GM19043 (cell line): Measurements from ENCODE around the gene STRN.
"Not testable (repeated sequence)": the region's sequence is repeated elsewhere in the genome, so short reads cannot be mapped to it uniquely, and the experiment has no call there.

Experiments used
- ATAC-seq: cut with Tn5 transposase; IDR thresholded peaks from one replicate; pipeline ENCODE4 v1.9.1; 2021; ENCODE audit warnings: low read depth; ENCODE audit not compliant: unreplicated experiment

The STRN gene

DNA sequence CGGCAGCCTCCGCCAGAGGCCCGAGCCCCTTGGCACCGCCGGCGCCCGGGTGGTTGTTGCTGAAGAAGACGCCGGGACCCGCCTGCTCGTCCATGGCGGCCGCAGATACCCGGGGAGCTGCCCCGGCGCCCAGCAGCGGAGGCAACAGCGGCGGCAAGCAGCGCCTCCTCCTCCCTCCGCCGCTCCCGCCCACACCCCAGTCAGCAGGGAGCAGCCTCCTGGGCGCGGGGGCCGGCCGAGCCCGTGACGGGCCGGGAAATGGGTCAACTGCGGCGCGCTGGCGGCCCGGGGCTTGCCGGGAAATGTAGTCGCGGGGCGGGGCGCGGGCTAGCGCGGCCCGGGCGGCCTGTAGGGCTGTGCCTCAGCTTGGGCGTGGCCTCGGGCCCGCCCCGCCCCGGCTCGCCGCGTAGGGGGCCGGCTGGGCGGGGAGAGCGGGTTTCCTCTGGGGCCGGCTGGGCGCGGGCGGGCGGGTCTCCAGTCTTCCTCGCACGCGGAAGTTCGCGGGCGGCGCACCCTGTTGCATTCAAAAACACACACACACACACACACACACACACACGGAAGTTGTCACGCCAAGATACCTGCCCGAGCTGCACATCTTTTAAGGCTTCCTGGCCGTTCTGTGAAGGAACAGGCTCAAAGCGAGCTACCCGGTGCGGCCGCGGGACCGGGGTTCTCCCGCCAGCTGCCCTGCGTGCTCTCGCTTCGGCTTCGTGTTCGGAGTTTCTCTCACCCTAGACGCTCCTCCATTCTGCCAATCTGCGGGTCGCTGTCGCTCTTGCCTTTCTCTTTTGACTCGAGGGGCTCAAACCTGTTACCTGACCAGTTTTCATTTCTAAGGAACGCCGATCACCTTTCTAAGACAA, at the start of gene STRN:
TSS of gene STRN (minus strand) at position 167 of the 866 bp plus-strand sequence. CDS start at position 94, 73 bp downstream.
- ATAC-seq: peak; percentile 97

GRCh38 chr2:37013315-37013641, 46.9 kb upstream of the STRN start:
- ATAC-seq: peak; percentile 6

DNA sequence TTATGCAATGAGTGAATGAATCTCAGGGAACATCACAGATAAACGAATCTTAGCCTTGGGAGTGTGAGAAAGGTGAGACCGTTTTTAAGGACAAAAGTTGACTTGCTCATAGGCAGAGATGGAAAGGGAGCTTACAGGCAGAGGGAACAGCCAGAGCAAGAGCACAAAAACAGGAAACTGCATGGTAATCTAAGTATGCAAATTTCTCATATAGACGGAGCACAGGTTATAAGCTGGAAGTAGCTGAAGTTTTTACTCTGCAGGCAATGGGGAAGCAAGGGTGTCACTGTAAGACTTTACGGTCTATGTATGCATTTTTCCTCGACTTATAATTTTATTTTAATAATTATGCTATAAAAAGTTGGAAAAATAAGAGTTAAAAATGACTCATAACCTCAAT, 44.8 kb upstream of the STRN start:
- ATAC-seq: peak; percentile 45

DNA sequence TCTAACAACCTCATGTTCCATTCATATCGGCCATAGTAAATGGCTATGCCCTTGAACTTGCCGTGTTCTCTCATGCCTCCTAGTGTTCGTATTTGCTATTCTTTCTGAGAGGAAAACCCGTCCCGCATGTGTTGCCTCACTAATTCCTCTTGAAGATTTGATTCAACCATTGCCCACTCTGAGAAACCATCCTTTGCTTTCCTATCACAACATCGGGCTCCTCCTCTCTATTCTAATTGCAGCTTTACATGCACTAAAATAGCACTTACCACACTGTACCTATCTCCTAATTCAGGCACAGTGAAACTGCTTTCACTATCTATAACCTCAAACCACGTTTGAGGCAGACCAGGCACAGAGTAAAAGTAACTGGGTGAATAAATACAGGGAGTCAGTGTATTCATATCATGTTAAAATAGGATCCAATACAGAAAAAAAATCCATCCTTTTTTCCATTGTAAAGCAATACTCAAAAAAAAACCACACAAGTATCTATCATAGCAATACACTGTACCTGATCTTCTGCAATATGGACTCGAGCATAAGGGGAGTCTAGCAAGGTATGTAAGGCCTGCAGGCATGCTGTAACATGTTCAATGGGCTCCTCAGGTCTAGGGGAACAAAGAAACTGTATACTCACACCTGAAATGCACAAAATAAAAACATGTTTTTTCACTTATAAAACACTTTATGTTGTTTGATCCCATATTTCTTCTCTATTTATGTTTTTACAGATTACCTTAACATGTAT, 39.0 kb upstream of the STRN start:
- peak; percentile 99 for ATAC-seq

GRCh38 chr2:37000988-37001556, 34.7 kb upstream of the STRN start:
- no peak for ATAC-seq

DNA sequence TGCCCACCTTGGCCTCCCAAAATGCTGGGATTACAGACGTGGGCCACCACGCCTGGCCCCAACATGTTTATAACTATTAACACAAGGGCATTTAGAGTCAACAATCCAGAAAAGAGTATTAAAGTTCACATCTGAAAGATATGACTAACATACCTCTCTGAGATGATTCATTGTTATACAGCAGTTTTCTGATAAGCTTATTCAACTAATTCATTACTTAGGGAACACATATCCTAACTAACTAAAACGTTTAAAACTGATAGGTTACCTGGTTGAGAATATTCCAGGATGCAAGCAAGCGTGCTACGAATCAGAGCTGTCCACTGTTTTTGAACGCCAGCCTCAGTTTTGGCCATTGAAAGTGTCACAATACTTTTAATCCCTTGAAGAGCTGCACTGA, 34.0 kb upstream of the STRN start:
- ATAC-seq: no peak

DNA sequence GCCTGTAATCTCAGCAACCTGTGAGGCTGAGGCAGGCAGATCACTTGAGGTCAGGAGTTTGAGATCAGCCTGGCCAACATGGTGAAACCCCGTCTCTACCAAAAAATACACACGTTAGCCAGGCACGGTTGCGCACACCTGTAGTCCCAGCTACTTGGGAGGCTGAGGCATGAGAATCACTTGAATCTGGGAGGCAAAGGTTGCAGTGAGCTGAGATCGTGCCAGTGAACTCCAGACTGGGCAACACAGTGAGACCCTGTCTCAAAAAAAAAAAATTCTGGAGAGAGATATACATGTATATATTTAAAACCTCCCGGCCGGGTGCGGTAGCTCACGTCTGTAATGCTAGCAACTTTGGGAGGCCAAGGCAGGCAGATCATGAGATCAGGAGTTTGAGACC, 33.1 kb upstream of the STRN start:
- ATAC-seq: not testable (repeated sequence)

GRCh38 chr2:36993841-36994620, 27.7 kb upstream of the STRN start:
- no peak for ATAC-seq

- no peak for ATAC-seq
These were observed 21.7 kb upstream of the STRN start for GRCh38 chr2:36988008-36988407.

DNA sequence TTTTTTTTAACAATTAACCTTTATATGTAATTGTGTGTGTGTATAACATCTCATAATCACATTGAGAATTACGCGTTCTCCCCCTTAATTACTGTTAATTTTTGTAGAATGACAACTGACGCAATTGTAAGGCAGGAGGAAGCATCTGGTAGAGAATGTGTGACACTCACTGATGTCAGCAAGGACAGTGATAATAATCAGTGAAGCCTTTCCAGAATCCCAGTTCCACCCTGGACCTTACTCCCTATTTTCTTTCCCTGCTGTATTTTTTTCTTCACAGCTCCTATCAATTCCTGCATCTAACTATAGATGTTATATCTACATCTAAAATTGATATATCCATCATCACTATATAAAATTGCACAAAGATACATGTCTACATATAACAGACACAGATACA, 16.1 kb upstream of the STRN start:
- ATAC-seq: no peak

DNA sequence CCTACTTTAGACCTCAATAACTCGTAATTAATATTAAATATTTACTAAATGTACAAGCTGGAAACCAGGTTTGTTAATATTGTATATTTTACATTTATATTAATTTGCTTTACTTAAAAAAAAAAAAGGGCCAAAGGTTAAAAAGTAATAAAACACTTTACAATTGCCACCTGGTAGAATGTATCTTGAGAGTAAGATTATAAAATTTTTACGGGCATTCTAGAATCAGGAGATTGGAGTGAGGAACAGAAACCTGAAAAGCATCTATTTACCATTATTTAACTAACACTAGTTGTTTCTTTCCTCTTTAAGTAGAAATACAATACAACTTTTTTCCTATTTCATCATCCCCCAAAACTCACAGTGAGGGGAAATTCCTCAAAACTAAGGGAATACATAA, 15.6 kb upstream of the STRN start:
- ATAC-seq: no peak

- not testable (repeated sequence) for ATAC-seq
These were observed 12.7 kb upstream of the STRN start for GRCh38 chr2:36979007-36979406.

- no peak for ATAC-seq
These were observed 9.7 kb upstream of the STRN start for GRCh38 chr2:36976065-36976464.

DNA sequence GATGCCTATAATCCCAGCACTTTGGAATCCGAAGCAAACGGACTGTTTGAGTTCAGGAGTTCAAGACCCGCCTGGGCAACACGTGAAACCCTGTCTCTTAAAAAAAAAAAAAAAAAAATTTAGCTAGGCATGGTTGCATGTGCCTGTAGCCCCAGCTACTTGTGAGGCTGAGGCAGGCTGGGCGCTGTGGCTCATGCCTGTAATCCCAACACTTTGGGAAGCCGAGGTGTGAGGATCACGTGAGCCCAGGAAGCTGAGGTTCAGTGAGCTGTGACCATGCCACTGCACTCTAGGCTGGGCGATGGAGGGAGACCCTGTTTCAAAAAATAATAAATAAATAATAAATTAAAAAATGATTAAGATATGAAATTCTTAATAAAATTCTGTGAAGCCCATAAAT, 9.0 kb upstream of the STRN start:
- ATAC-seq: no peak

DNA sequence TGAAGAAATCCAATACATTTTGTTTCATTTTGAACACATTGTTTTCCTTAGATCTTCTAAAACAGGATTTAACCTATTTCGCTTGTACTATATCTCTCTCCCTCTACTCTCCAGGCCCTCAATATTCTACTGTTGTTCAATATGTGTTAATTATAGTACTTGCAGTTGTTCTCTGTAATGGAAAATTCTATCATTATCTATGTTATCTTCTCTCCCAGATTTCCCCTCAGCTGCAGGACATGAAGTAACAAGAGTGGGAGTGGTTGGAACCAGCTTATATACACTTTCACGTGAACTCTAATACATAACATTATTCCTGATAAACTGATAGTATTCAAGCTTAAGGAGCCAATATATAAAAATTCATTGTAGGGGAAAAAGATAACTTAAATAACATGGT, 7.0 kb upstream of the STRN start:
- ATAC-seq: no peak

GRCh38 chr2:36971990-36972389, 5.7 kb upstream of the STRN start:
- no peak for ATAC-seq

- ATAC-seq: no peak
These were observed 1.0 kb upstream of the STRN start for GRCh38 chr2:36967236-36967876.

- peak; percentile 14 for ATAC-seq
These were observed 476 bp downstream of the STRN start for GRCh38 chr2:36965751-36966369.

DNA sequence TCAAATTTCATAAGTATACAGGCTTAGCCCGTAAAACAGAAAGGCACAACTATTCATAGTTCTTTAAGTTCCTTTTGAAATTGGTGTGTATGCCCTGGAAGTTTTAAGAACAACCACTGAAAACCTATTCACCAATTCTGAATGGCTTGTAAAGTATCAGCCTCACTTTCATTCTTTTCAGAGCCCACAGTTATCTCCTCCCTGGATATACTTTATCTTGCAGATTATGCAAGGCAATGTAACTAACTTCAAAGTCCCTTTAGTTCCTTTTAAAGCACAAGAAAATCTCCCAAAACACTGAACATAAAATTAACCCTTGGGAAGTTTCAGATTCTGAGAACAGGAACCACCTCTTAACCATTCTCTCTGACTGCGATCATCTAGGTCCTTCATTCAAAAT, 1.1 kb downstream of the STRN start:
- ATAC-seq: no peak

GRCh38 chr2:36964496-36965058, 1.8 kb downstream of the STRN start:
- ATAC-seq: no peak
